NCI-H345 treated with DMSO at 0.1 percent for 48 hours (cell line): ENCODE measurements around the gene APPL2.
"Not testable (repeated sequence)": the region's sequence is repeated elsewhere in the genome, so short reads cannot be mapped to it uniquely, and the experiment has no call there.

Experiments used
- DNase-seq: peaks from one replicate; lab custom pipeline; 2025; ENCODE audit not compliant: unreplicated experiment; lab: John Stamatoyannopoulos, UW

The APPL2 gene

GRCh38 chr12:105198961-105199360 is 37.0 kb downstream of the APPL2 start:
- no peak for DNase-seq

DNA sequence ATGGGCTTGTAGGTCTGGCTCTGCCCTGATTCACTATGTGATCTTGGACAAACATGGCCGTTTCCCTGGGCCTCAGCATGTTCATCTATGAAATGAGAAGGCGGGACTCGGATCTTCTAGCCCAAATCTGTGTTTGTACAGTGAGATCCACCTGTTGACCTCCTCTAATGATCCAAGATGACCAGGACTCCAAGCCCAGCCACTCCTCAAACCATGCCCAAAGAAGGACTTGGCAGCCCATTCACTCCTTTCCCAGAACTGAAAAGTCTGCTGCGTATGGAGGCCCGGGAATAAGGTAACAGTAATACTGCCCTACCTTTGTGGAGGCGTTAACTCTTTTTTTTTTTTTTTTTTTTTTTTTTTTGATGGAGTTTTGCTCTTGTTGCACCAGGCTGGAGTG is 39.9 kb downstream of the APPL2 start:
- DNase-seq: no peak

- DNase-seq: no peak
These were observed 41.0 kb downstream of the APPL2 start for GRCh38 chr12:105194947-105195346.

DNA sequence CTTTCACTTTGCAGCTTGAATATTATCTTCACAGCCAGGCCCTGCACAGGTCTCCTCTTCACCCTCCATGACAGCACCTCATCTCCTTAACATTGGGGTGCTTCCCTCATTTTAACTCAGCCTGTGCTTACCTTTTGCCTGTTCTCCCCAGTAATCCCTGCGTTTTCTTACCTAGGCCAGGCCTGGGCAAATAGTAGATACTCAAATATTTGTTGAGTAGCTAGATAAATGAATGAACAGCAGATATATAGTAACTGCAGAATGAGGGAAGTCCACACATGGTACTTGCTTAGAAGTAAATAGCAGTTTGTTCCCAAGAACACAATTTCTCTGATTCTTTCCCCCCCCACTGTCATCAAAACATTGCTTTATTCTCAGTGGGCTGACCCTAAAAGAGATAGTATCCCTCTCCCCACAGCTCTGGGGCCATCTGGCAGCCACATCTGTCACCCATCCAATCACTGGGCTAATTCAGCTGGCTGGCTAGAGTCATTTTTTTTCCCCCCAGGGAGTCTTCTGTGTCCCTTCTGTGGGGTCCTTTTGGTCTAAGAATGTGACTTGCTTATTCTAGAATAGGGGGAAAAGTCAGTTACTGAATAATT is 43.2 kb downstream of the APPL2 start:
- DNase-seq: no peak

- no peak for DNase-seq
These were observed 45.4 kb downstream of the APPL2 start for GRCh38 chr12:105190530-105190929.

DNA sequence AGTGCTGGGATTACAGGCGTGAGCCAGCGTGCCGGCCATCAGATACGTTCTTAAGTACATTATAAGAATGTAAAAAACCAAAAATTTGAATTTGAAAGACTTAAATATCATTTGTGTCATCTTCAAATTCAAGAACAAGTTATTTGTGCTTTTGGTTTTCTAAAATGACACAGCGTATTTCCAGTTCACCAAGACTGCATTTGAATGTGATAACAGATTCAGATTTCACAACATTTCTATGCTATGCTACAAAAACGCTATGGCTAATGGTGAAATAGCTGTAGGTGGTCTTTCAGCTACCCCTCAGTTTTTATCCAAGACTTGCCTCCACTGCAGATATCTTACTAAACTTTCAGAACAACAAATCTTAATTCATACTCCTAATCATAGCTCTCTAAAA is 46.7 kb downstream of the APPL2 start:
- no peak for DNase-seq

- not testable (repeated sequence) for DNase-seq
These were observed 52.0 kb downstream of the APPL2 start for GRCh38 chr12:105183976-105184375.

DNA sequence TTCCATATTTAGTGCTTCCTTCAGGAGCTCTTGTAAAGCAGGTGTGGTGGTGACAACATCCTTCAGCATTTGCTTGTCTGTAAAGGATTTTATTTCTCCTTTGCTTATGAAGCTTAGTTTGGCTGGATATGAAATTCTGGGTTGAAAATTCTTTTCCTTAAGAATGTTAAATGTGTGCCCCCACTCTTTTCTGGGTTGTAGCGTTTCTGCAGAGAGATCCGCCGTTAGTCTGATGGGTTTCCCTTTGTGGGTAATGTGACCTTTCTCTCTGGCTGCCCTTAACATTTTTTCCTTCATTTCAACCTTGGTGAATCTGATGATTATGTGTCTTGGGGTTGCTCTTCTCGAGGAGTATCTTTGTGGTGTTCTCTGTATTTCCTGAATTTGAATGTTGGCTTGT is 52.6 kb downstream of the APPL2 start:
- not testable (repeated sequence) for DNase-seq

DNA sequence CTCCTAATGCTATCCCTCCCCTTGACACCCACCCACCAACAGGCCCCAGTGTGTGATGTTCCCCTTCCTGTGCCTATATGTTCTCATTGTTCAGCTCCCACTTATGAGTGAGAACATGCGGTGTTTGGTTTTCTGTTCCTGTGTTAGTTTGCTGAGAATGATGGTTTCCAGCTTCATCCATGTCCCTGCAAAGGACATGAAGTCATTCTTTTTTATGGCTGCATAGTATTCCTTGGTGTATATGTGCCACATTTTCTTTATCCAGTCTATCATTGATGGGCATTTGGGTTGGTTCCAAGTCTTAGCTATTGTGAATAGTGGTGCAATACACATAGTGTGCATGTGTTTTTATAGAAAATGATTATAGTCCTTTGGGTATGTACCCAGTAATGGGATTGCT is 56.9 kb downstream of the APPL2 start:
- not testable (repeated sequence) for DNase-seq

- DNase-seq: no peak
These were observed 58.8 kb downstream of the APPL2 start for GRCh38 chr12:105177208-105177607.

GRCh38 chr12:105175397-105175990 is 60.5 kb downstream of the APPL2 start:
- DNase-seq: no peak

- no peak for DNase-seq
These were observed 64.1 kb downstream of the APPL2 start for GRCh38 chr12:105171691-105172436.

DNA sequence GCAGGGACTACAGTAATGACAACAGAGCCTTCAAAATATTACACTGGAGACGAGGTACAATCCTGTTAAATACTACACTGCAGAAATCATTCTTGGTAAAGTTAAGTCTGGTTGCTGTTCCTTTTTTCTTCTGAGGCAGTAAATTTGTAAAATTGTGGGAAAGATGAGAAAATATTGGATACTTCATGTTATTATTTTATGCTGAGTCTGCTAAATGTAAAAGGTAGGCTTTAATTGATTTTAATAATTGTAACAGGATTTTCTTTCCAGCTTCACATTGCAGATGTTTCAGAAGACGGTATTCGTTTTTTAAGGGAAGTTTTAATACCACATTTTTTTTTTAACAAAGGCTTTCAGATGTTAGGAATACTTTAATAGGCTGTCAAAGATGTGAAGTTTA is 65.8 kb downstream of the APPL2 start:
- no peak for DNase-seq

DNA sequence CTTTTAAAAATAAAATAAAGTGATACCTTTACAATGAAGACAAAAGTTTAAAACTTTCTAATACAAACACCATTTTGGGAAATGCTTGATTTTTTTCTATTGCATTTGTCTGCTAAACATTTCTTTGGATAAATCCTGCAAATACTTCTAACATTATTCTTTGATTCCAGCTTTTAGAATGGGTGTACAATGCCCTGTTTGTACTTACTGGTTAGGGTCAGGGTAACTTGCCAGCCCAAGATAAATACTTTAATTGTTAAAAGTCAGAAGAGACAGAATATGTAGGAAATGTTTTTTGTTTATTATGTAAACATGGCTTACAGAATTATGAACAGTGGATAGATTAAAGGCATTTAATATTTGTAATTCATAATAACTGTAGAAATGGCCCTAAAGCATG is 68.0 kb downstream of the APPL2 start:
- DNase-seq: no peak

DNA sequence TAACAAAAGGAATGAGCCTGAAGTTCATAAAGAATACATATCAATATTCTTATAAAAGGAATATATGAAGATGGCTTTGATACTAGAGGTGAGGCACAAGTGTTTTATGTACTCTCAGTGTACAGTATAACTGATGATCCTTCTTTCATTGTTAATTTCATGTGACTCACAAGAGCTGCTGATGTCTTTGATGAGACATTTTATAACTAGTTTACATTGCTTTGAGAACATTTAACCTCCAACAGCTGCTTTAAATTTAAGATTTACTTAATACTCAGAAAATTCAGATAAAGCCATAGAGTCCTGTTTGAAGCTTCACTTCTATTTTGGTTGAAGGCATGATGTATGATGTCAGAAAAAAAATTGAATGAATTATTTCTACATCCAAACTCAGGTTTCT is 68.6 kb downstream of the APPL2 start:
- DNase-seq: no peak

GRCh38 chr12:105166736-105167135 is 69.2 kb downstream of the APPL2 start:
- DNase-seq: no peak

DNA sequence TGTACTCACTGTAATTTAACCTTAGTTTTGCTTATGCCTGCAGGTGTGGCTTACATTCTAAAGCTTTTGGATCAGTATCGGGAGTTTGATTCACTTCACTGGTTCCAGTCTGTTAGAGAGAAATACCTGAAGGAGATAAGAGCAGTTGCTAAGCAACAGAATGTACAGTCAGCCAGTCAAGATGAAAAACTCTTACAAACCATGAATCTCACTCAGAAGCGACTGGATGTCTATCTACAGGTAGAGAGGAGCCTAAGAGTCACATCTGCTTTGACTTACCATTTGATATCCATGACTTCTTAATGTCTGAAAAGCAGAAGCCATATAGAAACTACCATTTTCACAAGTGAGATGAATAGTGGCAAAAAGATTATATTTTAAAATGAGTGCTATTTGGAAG is 71.9 kb downstream of the APPL2 start:
- no peak for DNase-seq

DNA sequence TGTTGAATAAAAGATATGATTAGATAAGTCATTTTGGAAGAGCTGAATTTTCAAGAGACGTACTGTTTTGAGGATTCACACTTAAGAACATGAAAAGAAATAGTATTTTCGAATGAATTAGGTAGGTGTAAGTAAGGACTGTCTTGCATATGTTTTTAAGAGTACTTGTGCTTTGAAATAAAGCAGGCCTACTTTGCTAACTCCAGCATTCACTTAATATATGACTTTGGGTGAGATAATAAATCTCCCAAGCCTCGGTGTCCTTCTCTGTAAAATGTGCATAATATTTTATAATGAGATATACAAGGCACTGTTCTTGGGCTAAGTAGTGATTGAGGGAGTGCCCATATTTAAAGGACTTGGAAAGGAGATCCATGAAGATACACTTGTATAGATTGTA is 73.8 kb downstream of the APPL2 start:
- DNase-seq: no peak

DNA sequence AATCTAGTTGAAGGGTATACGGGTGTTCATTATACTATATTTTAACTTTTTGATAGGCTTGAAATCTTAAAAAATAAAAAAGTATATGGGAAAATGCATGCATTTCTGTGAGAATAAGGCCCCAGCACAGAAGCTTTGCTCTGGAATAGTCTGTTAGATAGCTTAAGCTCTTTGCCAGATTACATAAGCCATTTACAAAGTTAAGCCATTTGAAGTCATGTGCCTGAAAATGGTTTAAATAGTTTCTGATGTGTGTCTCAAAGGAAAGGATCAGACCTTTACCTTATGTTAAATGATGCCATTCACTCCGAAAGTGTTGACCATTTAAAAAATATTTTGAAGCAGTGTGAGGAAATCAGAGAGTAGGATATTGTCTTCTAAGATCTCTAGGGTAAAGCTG is 77.1 kb downstream of the APPL2 start:
- no peak for DNase-seq

DNA sequence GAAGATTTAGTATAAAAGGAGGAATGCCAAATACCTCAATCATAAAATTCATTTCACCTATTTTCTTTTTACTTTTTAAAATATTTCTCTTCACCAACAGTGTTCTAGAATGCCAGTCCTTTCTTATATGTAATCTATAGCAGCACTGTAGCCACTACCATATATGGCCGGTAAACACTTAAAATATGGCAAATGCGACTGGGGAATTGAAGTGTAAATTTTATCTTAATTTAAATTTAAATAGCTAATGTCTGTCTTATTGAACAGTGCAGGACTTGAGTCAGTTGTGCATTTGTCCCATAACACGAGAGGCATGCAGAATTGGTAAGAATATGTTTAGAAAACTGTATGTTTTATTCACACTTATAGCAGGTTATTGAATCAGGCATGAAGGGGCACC is 78.4 kb downstream of the APPL2 start:
- no peak for DNase-seq

GRCh38 chr12:105156260-105156659 is 79.7 kb downstream of the APPL2 start:
- DNase-seq: no peak

DNA sequence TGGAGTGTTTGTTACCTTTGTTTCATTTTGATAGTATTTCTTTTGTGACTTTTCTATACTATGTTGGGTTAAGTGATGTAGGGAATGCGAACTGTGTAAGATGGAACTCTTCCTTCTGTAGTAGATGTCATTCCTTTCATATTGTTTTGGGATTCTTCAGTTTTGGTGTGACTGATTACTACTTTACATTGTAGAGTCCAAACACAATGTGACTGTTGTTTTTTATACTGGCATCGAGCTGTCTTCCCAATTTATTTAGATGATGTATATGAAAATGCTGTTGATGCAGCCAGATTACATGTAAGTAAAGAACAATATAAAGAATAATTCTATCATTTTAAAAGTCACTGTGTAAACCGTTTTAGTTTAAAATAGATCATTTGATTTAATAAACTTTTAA is 93.7 kb downstream of the APPL2 start:
- DNase-seq: no peak
